MCF 10A (cell line): ENCODE measurements around the gene GTF3C5. TPM values are rescaled to one million over a fixed set of nuclear protein-coding genes. Genes with fewer than 3 reads are reported as not detected.
"Not testable (repeated sequence)": the region's sequence is repeated elsewhere in the genome, so short reads cannot be mapped to it uniquely, and the experiment has no call there.

Experiments used
- BruUV-seq: library from RNA; stranded (reverse); fragments of 400-500 nt; replicated peaks from 2 replicates; lab custom pipeline; 2021; lab: Mats Ljungman, UMichigan
- CTCF ChIA-PET: fragments of 300-600 bp; sonication (Branson Sonifier 250); formaldehyde crosslinking; extraction: SDS; loops from one replicate; lab custom pipeline; 2021; ENCODE audit warnings: antibody characterized with exemption, inconsistent platforms; lab: Yijun Ruan, JAX
- POLR2A ChIA-PET: fragments of 300-600, 350-650 bp; sonication (Branson Sonifier 250); formaldehyde crosslinking; extraction: SDS; loops from one replicate; lab custom pipeline; 2020; ENCODE audit warnings: antibody characterized with exemption, inconsistent platforms; lab: Yijun Ruan, JAX
- DNase-seq: peaks from one replicate; pipeline ENCODE4 v3.0.0-alpha.2; 2018; ENCODE audit not compliant: unreplicated experiment
- H3K27ac Mint-ChIP-seq: one replicate; pipeline ENCODE4 v1.8.0; 2022; ENCODE audit warnings: mild to moderate bottlenecking, low read depth, mixed read lengths; ENCODE audit not compliant: unreplicated experiment
- H3K27me3 Mint-ChIP-seq: one replicate; pipeline ENCODE4 v1.8.0; 2022; ENCODE audit warnings: mixed read lengths; ENCODE audit not compliant: insufficient read depth, unreplicated experiment
- H3K36me3 Mint-ChIP-seq: one replicate; pipeline ENCODE4 v1.8.0; 2022; ENCODE audit warnings: mild to moderate bottlenecking, moderate library complexity, mixed read lengths; ENCODE audit not compliant: insufficient read depth, unreplicated experiment
- H3K4me1 Mint-ChIP-seq: one replicate; pipeline ENCODE4 v1.8.0; 2022; ENCODE audit warnings: mixed read lengths; ENCODE audit not compliant: insufficient read depth, unreplicated experiment
- H3K4me3 Mint-ChIP-seq: one replicate; pipeline ENCODE4 v1.8.0; 2022; ENCODE audit warnings: mild to moderate bottlenecking, moderate library complexity, mixed read lengths; ENCODE audit not compliant: unreplicated experiment
- H3K9me3 Mint-ChIP-seq: one replicate; pipeline ENCODE4 v1.8.0; 2022; ENCODE audit warnings: mixed read lengths; ENCODE audit not compliant: unreplicated experiment
- intact Hi-C: fragments of 100-400 bp; cut with micrococcal nuclease; formaldehyde crosslinking; loops from 2 replicates; pipeline ENCODE4 v1.14.1; 2022
- total RNA-seq: library from RNA; stranded (reverse); gene quantifications from 2 replicates; pipeline ENCODE4 v1.2.3, GENCODE V29; 2022
- TF ChIP-seq, protein P1 (sequence below): fragments of 200-600 bp; IDR thresholded peaks from one replicate; pipeline ENCODE4 v1.8.0; 2022; ENCODE audit warnings: antibody characterized with exemption, mild to moderate bottlenecking; ENCODE audit not compliant: unreplicated experiment

The GTF3C5 gene
- total RNA-seq, 1 experiment from 2014 or later, result 55.4 TPM

DNA sequence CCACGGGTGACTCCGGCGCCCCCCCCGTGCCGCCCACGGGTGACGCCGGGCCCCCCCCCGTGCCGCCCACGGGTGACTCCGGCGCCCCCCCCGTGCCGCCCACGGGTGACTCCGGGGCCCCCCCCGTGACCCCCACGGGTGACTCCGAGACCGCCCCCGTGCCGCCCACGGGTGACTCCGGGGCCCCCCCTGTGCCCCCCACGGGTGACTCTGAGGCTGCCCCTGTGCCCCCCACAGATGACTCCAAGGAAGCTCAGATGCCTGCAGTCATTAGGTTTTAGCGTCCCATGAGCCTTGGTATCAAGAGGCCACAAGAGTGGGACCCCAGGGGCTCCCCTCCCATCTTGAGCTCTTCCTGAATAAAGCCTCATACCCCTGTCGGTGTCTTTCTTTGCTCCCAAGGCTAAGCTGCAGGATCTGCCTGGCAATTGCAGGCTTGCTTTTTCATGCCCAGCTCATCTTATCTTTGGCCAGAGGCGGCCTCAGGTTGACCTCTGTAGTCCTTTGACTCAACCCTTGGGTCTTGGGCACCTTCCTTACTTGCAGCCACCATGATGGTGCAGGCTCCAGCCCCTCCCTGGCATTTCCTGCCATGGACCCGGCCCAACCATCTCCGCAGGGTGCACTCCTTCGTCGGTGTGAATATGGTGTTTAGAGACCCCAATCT is 40.8 kb downstream of the GTF3C5 start:
- intact Hi-C loops, result no loop called here

DNA sequence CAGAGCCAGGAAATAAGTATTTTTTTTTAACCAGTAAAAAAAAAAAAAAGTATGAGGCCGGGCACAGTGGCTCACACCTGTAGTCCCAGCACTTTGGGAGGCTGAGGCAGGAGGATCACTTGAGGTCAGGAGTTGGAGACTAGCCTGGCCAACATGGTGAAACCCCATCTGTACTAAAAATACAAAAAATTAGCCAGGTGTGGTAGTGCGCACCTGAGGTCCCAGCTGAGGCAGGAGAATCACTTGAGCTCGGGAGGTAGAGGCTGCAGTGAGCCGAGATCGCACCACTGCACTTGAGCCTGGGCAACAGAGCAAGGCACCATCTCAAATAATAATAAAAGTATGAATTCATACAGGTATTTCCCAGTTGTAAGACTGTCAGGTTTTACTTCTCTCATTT is 41.4 kb downstream of the GTF3C5 start:
- H3K36me3 Mint-ChIP-seq, POLR2A ChIA-PET, BruUV-seq, intact Hi-C loops, H3K4me3 Mint-ChIP-seq, H3K27ac Mint-ChIP-seq, H3K9me3 Mint-ChIP-seq, DNase-seq, H3K27me3 Mint-ChIP-seq, H3K4me1 Mint-ChIP-seq: not testable (repeated sequence)
- CTCF ChIA-PET, result interaction anchor here (0.6 to 1.1 kb wide), 2 partner anchors 24 to 472 kb away, joined by 3 to 5 read pairs; no protein-coding TSS in a partner anchor

More for the DNA sequence above, 40.8 kb downstream of the GTF3C5 start:
- peaks cover 10% of the 10 kb centered on the region for H3K4me1 Mint-ChIP-seq
- no peaks in the 10 kb centered on the region for H3K36me3 Mint-ChIP-seq
- no peaks in the 10 kb centered on the region for H3K9me3 Mint-ChIP-seq
- BruUV-seq, result no TSS peak
- DNase-seq, result no peak
- ChIA-PET CTCF (interaction anchor here (1.1 kb wide), 1 partner anchor 24 kb away, joined by 3 read pairs; no protein-coding TSS in a partner anchor), POLR2A (no interaction called here)
- TF ChIP-seq, protein P1, sequence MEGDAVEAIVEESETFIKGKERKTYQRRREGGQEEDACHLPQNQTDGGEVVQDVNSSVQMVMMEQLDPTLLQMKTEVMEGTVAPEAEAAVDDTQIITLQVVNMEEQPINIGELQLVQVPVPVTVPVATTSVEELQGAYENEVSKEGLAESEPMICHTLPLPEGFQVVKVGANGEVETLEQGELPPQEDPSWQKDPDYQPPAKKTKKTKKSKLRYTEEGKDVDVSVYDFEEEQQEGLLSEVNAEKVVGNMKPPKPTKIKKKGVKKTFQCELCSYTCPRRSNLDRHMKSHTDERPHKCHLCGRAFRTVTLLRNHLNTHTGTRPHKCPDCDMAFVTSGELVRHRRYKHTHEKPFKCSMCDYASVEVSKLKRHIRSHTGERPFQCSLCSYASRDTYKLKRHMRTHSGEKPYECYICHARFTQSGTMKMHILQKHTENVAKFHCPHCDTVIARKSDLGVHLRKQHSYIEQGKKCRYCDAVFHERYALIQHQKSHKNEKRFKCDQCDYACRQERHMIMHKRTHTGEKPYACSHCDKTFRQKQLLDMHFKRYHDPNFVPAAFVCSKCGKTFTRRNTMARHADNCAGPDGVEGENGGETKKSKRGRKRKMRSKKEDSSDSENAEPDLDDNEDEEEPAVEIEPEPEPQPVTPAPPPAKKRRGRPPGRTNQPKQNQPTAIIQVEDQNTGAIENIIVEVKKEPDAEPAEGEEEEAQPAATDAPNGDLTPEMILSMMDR, result no peak
- no peaks in the 10 kb centered on the region for H3K27me3 Mint-ChIP-seq
- H3K4me3 Mint-ChIP-seq, result no peak overlapping the region
- H3K27ac Mint-ChIP-seq, result no peak overlapping the region

DNA sequence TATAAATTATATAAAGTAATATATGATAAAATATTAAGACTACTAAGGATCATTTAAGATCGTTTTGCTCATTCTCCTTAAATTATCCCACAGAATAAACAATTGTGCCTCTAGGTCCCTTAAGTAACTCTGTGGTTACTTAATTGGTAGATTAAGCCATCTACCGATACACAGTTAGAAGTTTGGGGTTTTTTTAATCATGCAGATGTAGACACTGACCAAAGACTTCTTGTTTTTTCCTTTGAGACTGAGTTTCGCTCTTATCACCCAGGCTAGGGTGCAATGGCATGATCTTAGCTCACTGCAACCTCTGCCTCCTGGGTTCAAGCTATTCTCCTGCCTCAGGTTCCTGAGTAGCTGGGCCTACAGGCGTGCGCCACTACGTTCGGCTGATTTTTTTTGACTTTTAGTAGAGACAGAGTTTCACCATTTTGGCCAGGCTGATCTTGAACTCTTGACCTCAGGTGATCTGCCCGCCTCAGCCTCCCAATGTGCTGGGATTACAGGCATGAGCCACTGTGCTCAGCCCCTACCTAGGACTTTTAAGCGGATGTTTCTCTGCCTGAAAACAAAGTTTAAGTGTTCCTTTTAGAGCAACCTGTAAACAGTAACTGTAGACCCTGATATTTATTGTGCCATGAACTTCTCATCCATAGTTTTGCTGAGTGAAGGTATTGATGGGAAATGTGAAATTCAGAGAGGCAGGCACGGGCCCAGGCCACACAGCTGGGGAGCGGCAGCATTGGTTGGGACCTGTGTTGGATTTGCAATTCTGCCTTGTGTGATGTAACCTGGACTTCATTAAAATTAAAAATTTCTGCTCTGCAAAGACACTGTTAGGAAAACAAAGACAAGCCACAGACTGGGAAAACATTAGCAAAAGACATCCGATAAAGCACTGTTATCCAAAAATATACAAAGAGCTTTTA is 42.6 kb downstream of the GTF3C5 start:
- POLR2A ChIA-PET, result interaction anchor here (0.9 kb wide), 1 partner anchor 29 kb away, joined by 3 read pairs; no protein-coding TSS in a partner anchor
- H3K27ac Mint-ChIP-seq, result no peak overlapping the region
- BruUV-seq, result no TSS peak
- peaks cover 10% of the 10 kb centered on the region for H3K4me1 Mint-ChIP-seq
- H3K4me3 Mint-ChIP-seq, result no peak overlapping the region
- no peaks in the 10 kb centered on the region for H3K9me3 Mint-ChIP-seq
- H3K36me3 Mint-ChIP-seq, result no peaks in the 10 kb centered on the region
- CTCF ChIA-PET, result interaction anchor here (0.6 to 0.9 kb wide), 2 partner anchors 113 to 333 kb away, joined by 3 read pairs; no protein-coding TSS in a partner anchor
- intact Hi-C loops, result no loop called here
- H3K27me3 Mint-ChIP-seq, result no peaks in the 10 kb centered on the region
- no peak for DNase-seq
- TF ChIP-seq, protein P1, result no peak

DNA sequence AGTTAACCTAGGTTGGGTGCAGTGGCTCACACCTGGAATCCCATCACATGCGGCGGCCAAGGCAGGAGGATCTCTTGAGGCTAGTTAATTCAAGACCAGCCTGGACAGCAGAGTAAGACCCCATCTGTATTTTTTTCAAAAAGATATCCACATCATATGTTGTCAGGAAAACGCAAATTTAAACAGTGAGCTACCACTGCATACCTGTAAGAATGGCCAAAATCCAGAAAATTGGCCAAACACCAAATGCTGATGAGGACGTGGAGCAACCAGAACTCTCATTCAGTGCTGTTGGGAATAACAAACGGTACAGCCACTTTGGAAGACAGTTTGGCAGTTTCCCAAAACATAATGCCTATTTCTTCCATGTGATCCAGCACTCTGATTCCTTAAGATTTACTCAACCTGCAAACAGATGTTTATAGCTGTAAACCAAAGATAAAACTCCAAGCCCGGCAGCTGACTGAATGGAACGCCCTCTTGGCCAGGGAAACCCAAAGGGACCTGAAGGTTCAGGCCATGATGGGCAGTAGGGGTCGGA is 43.4 kb downstream of the GTF3C5 start:
- ChIA-PET POLR2A (interaction anchor here (0.8 to 0.9 kb wide), 2 partner anchors 28 to 44 kb away, joined by 3 to 4 read pairs; partner anchors contain the start of gene GTF3C5), CTCF (interaction anchor here (0.6 to 0.9 kb wide), 2 partner anchors 112 to 332 kb away, joined by 3 read pairs; no protein-coding TSS in a partner anchor)
- H3K9me3 Mint-ChIP-seq, result no peaks in the 10 kb centered on the region
- no peak overlapping the region for H3K27ac Mint-ChIP-seq
- TF ChIP-seq, protein P1, result no peak
- H3K4me1 Mint-ChIP-seq, result peaks cover 10% of the 10 kb centered on the region
- peaks cover under 1% of the 10 kb centered on the region for H3K27me3 Mint-ChIP-seq
- no TSS peak for BruUV-seq
- intact Hi-C loops, result no loop called here
- no peak overlapping the region for H3K4me3 Mint-ChIP-seq
- no peaks in the 10 kb centered on the region for H3K36me3 Mint-ChIP-seq
- DNase-seq, result no peak
